Measurements from ENCODE around the gene IGFN1. TPM values are rescaled to one million over a fixed set of nuclear protein-coding genes. Genes with fewer than 3 reads are reported as not detected.

The IGFN1 gene
- total and polyA plus RNA-seq, 3 donors from 2014 or later, result 8.2 to 16.4 (median 12.5) TPM

- TF ChIP-seq POLR2A (IDR thresholded peaks at IDR 0.05), result no peak
- TF ChIP-seq CTCF (IDR thresholded peaks at IDR 0.05), result no peak
- Histone ChIP-seq H3K36me3 (ENCODE audit: low read depth, missing control alignments) (no peaks in the 10 kb centered on the region), H3K27me3 (no peaks in the 10 kb centered on the region), H3K27ac (no peak overlapping the region), H3K9me3 (no peaks in the 10 kb centered on the region), H3K4me1 (no peaks in the 10 kb centered on the region), H3K4me3 (no peak overlapping the region)
- WGBS, 2 donors, result 50 to 61% methylated on average over 4 of the region's 4 CpGs
- intact Hi-C loops (cut with DNase I; ENCODE audit: low total_unique reads), result no loop called here
- no peak for DNase-seq
Observed at GRCh38 chr1:201163707-201164106, 26.9 kb upstream of the IGFN1 start.

DNA sequence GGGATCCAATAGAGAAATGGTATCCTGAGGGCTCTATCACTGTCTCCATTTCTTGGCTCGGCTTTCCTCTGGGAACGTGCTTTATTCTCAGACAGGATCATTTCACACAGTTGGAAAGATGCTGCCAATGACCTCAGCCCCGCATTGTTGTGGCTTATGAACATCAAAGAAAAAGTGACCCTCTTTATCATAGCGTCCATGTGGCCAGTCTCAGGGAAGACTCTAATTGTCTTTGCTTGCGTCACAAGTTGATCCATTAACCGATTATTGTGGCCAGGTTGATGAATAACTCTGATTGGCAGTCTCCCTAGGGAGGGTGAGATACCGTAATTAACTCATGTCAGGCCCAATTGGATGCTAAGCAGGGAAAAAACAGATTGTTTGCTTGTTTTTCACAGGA, 26.0 kb upstream of the IGFN1 start:
- H3K36me3 ChIP-seq (ENCODE audit: low read depth, missing control alignments), result no peaks in the 10 kb centered on the region
- no peaks in the 10 kb centered on the region for H3K4me1 ChIP-seq
- H3K27ac ChIP-seq, result no peak overlapping the region
- intact Hi-C loops (cut with DNase I; ENCODE audit: low total_unique reads), result no loop called here
- TF ChIP-seq POLR2A (IDR thresholded peaks at IDR 0.05) (no peak), CTCF (IDR thresholded peaks at IDR 0.05) (no peak)
- WGBS, 2 donors, result 70 to 72% methylated on average over 7 of the region's 7 CpGs
- H3K27me3 ChIP-seq, result no peaks in the 10 kb centered on the region
- H3K9me3 ChIP-seq, result no peaks in the 10 kb centered on the region
- no peak overlapping the region for H3K4me3 ChIP-seq
- DNase-seq, result no peak

DNA sequence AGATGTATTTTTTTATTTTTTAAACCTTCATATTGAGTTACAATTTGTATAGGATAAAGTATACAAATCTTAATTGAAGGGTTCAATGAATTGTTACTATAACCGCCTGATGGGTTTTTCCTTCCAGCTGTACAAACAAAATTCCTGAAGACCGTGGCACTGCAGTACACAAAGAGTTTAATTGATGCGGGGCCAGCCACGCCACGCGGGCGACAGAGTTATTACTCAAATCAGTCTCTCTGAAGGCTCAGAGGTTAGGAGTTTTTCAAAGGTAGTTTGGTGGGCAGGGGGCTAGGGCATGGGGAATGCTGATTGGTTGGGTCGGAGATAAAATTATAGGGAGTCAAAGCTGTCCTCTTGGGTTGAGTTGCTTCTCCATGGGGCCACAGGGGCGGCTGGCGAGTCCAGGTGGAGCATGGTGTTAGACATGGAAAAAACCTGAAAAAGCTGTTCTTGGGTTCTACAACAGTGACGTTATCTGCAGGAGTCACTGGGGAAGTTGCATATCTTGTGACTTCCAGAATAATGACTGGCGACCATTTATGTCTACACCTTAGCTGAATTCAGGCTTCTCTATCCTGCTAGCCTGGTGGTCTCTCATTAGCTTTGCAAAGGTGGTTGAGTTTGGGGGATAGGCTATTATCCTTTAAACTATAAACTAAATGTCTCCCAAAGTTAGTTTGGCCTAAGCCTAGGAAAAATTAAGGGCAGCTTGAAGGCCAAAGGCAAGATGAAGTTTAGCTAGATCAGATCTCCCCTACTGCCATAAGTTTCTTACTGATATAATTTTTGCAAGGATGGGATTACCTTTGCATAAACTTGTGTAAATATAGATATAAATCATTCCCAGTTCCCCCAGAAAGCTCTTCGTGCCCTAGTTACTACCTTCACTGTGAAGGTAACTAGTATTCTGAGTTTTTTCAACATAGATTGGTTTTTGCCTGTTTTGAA, 23.3 kb upstream of the IGFN1 start:
- DNase-seq, result no peak
- TF ChIP-seq CTCF (IDR thresholded peaks at IDR 0.05) (no peak), POLR2A (IDR thresholded peaks at IDR 0.05) (no peak)
- Histone ChIP-seq H3K4me1 (peaks cover 6% of the 10 kb centered on the region), H3K9me3 (no peaks in the 10 kb centered on the region), H3K27ac (no peak overlapping the region), H3K36me3 (ENCODE audit: low read depth, missing control alignments) (no peaks in the 10 kb centered on the region), H3K4me3 (no peak overlapping the region), H3K27me3 (no peaks in the 10 kb centered on the region)
- WGBS, 2 donors, result 83 to 86% methylated on average over 13 of the region's 13 CpGs
- intact Hi-C loops (cut with DNase I; ENCODE audit: low total_unique reads), result no loop called here

DNA sequence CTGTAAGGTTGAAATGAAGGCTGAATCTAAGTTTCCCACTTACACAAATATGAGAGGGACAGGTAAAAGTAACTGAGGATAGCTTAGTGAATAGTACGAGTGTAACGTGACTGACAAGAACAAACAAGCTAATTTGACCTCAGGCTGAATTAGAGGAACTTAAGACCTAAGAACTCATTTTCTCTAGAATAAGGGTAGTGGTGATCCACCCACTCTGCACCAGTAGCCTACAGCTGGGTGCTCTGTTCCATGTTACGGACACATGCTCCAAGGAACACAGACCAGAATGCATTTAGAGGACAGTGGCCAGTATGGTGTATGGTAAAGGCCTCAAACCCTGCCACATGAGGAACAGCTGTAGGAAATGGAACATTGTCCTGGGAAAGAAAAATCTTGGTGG, 21.4 kb upstream of the IGFN1 start:
- no peaks in the 10 kb centered on the region for H3K27me3 ChIP-seq

More for the DNA sequence above, 21.4 kb upstream of the IGFN1 start:
- 79 to 98% methylated on average over 3 of the region's 3 CpGs for WGBS, 2 donors
- intact Hi-C loops (cut with DNase I; ENCODE audit: low total_unique reads), result no loop called here
- no peak overlapping the region for H3K4me3 ChIP-seq
- H3K36me3 ChIP-seq (ENCODE audit: low read depth, missing control alignments), result no peaks in the 10 kb centered on the region
- H3K9me3 ChIP-seq, result no peaks in the 10 kb centered on the region
- no peak overlapping the region for H3K27ac ChIP-seq
- DNase-seq, result no peak
- TF ChIP-seq POLR2A (IDR thresholded peaks at IDR 0.05) (no peak), CTCF (IDR thresholded peaks at IDR 0.05) (no peak)
- peaks cover 6% of the 10 kb centered on the region for H3K4me1 ChIP-seq
